T-helper 17 cell (primary cell): ENCODE data around the gene ZNF610. TPM values are rescaled to one million over a fixed set of nuclear protein-coding genes. Genes with fewer than 3 reads are reported as not detected.
"Not testable (repeated sequence)": the region's sequence is repeated elsewhere in the genome, so short reads cannot be mapped to it uniquely, and the experiment has no call there.

Experiments
- ATAC-seq: fragments of 150-1000 bp; cut with Tn5 transposase; 2 replicates; pipeline ENCODE4 v1.10.0; 2021; ENCODE audit warnings: mild to moderate bottlenecking, moderate library complexity
- DNase-seq, 3 donors: peaks; one replicate each; pipeline versions ENCODE4 v3.0.0 to v3.0.0-alpha.2; 2020 to 2021
- H3K9me3 ChIP-seq: one replicate; pipeline ENCODE4 v1.7.0; 2013; ENCODE audit warnings: low read length, mild to moderate bottlenecking; ENCODE audit not compliant: control insufficient read depth, poor library complexity, severe bottlenecking
- H3K27ac Mint-ChIP-seq: one replicate; pipeline ENCODE4 v1.8.0; 2022; ENCODE audit warnings: mild to moderate bottlenecking, moderate library complexity, mixed read lengths
- H3K27me3 Mint-ChIP-seq: one replicate; pipeline ENCODE4 v1.8.0; 2022; ENCODE audit warnings: mixed read lengths
- H3K36me3 Mint-ChIP-seq: one replicate; pipeline ENCODE4 v1.8.0; 2022; ENCODE audit warnings: low read depth, mixed read lengths
- H3K4me1 Mint-ChIP-seq: one replicate; pipeline ENCODE4 v1.8.0; 2022; ENCODE audit warnings: mild to moderate bottlenecking, mixed read lengths
- H3K4me3 Mint-ChIP-seq: one replicate; pipeline ENCODE4 v1.8.0; 2022; ENCODE audit warnings: mild to moderate bottlenecking, moderate library complexity, mixed read lengths
- total RNA-seq, 4 donors: library from RNA in 2 of 4; stranded (reverse) in 2 of 4; gene quantifications; one replicate each; pipeline ENCODE4 v1.2.3 and lab custom pipeline; 2022 to 2026

The ZNF610 gene
- total RNA-seq (under 1 TPM; 0.16 to 0.30 TPM), total RNA-seq (lab: John Stamatoyannopoulos, UW) (1.3 to 3.9 reads per million in 2 donors)

DNA sequence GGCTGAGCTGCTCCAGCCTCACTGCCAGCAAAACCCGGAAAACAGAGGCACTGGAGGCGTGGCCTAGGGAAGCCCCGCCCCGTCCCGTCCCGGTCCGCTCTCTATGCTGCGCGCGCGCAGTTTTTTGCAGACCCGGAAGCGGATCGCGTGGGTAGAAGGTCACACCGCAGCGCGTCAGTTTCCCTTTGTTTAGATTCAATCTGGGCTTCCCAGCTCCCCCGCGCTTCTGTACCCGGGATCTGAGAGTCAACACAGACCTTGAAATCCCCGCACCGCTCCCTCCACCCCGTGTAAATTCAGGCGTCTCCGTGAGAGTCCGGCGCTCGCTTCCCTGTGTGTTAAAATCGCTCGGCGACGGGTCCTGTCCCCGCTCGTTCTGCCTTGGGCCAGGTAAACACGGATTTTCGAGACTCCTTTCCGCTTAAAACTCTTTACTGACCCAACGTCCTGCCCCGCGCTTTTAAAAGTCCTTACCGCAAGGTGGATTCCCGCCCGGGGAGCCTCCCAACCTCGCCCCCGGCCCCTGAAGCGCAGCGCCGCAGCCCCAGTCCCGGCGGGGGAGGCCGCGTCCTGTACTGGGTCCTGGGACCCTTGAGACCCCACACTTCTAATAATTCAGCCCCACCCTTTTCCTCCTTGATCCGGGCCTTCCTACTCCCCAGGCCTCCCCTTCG, at the start of gene ZNF610:
Gene ZNF610, plus strand, starts transcription at position 127 of the 674 bp plus-strand sequence. CDS start 12,930 bp downstream, outside the sequence.
- DNase-seq (peak; percentile 75 to 78 (median 76)), ATAC-seq (peak; percentile 98)
- peaks cover 18% of the 10 kb centered on the region for H3K9me3 ChIP-seq
- peaks cover 4% of the 10 kb centered on the region for H3K4me1 Mint-ChIP-seq
- no peaks in the 10 kb centered on the region for H3K27me3 Mint-ChIP-seq
- peaks cover 4% of the 10 kb centered on the region for H3K36me3 Mint-ChIP-seq
- peak within 1 kb of the TSS; percentile 88 for H3K4me3 Mint-ChIP-seq
- peak within 1 kb of the TSS; percentile 44 for H3K27ac Mint-ChIP-seq

DNA sequence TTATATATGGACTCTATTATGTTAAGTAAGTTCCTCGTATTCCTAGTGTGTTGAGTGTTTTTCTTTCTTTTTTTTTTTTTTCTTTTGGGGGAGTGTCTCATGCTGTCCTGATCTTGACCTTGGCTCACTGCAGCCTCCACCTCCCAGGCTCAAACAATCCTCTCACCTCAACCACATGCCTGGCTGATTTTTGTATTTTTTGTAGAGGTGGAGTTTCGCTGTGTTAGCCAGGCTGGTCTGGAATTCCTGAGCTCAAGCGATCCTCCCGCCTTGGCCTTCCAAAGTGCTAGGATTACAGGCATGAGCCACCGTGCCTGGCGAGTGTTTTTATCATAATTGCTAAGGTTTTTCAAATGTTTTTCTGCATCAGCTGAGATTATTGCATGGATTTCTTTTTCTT, 49.8 kb upstream of the ZNF610 start:
- no peak overlapping the region for H3K4me3 Mint-ChIP-seq
- no peak for DNase-seq
- H3K36me3 Mint-ChIP-seq, result peaks cover 28% of the 10 kb centered on the region
- no peak overlapping the region for H3K27ac Mint-ChIP-seq
- no peaks in the 10 kb centered on the region for H3K27me3 Mint-ChIP-seq
- H3K9me3 ChIP-seq, result peaks cover 9% of the 10 kb centered on the region
- no peaks in the 10 kb centered on the region for H3K4me1 Mint-ChIP-seq
- no peak for ATAC-seq

DNA sequence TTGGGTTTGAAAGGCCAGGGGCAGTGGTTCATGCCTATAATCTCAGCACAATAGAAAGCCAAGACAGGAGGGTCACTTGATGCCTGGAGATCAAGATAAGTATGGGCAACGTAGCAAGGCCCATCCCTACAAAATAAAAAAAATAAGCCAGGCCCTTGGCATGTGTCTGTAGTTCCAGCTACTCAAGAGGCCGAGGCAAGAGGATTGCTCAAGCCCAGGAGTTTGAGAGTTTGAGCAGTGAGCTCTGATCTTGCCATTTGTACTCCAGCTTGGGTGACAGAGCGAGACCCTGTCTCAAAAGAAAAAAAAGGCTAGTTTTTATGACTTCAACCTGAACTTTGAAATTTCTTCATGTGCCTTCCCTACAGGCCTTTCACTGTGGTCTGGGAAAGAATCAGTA, 44.3 kb upstream of the ZNF610 start:
- Mint-ChIP-seq H3K27ac (no peak overlapping the region), H3K27me3 (no peaks in the 10 kb centered on the region), H3K4me1 (no peaks in the 10 kb centered on the region), H3K4me3 (no peak overlapping the region), H3K36me3 (peaks cover 12% of the 10 kb centered on the region)
- H3K9me3 ChIP-seq, result peaks cover 9% of the 10 kb centered on the region
- no peak for DNase-seq
- ATAC-seq, result no peak

DNA sequence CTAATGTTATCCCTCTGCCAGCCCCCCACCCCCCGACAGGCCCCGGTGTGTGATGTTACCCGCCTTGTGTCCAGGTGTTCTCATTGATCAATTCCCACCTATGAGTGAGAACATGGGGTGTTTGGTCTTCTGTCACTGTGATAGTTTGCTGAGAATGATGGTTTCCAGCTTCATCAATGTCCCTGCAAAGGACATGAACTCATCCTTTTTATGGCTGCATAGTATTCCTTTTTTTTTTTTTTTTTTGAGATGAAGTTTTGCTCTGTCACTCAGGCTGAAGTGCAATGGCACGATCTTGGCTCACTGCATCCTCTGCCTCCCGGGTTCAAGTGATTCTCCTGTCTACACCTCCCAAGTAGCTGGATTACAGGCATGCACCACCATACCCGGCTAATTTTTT, 43.1 kb upstream of the ZNF610 start:
- H3K9me3 ChIP-seq, H3K27me3 Mint-ChIP-seq, ATAC-seq, DNase-seq, H3K27ac Mint-ChIP-seq, H3K4me3 Mint-ChIP-seq, H3K4me1 Mint-ChIP-seq: not testable (repeated sequence)
- H3K36me3 Mint-ChIP-seq, result peaks cover 11% of the 10 kb centered on the region

DNA sequence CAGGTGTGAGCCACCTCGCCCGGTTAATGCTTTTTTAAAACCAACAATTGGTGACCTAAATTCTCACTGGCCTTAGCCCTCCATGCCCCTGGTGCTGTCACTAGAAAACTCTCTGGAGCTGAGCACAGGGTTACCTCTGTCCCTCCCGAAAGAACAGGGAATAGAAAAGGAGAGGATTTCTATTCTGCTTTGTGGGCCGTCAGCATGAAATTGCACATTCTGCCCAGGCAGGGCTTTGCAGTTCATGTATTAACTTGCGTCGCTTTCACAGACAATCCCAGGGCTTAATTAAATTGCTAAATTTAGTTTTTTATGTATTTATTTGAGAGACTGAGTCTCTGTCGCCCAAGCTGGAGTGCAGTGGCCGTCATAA, 39.7 kb upstream of the ZNF610 start:
- peaks cover 5% of the 10 kb centered on the region for H3K9me3 ChIP-seq
- H3K4me3 Mint-ChIP-seq, result peak overlapping the region; percentile 94
- DNase-seq (no peak), ATAC-seq (peak; percentile 13)
- peaks cover 13% of the 10 kb centered on the region for H3K36me3 Mint-ChIP-seq
- H3K27ac Mint-ChIP-seq, result peak overlapping the region; percentile 92
- H3K27me3 Mint-ChIP-seq, result no peaks in the 10 kb centered on the region
- peaks cover 7% of the 10 kb centered on the region for H3K4me1 Mint-ChIP-seq

- DNase-seq (peak; percentile 78 to 87 (median 78)), ATAC-seq (peak; percentile 88)
- Mint-ChIP-seq H3K27ac (peak within 1 kb of the TSS; percentile 92), H3K4me3 (peak within 1 kb of the TSS; percentile 94), H3K36me3 (peaks cover 12% of the 10 kb centered on the region), H3K27me3 (no peaks in the 10 kb centered on the region), H3K4me1 (peaks cover 7% of the 10 kb centered on the region)
- peaks cover 5% of the 10 kb centered on the region for H3K9me3 ChIP-seq
Measured at GRCh38 chr19:52296773-52297600, 39.1 kb upstream of the ZNF610 start, which contains the start of gene ZNF480. ZNF480 (plus strand) TSS chr19:52297169; CDS start chr19:52300413, 3,244 bp downstream.

DNA sequence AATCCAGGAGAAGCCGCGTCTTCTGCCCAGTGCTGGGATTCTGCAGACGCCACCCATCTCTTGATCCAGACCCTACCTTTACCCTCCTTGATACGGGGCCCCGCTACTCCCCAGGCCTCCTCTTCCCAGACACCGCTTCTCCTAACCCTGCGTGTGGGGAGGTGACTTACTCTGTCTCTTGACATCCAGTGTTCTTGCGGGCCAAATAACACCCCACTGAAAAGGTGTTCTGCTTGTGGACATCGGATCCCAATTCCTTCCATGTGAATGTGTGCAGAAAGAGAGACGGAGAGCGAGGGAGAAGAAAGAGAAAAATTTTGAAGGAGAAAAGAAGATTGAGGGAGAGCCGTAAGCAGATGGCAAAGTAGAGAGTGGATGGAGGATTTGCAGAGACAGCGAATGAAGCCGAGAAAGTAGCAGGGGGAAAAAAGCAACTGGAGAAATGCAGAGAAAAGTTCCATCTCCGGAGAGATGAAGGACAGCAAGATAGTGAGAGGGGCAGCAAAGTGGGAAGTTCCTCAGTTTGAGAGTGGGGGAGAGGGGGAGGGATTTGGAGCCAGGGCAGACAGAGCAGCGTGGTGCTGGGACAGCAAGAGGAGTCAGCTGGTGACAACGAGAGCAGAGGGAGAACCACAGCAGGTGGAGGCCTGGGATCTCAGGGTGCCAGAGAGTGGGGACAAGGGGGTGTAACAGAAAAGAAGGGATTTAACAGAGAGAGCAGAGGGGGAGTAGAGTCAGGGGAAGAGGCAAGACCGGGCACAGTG, 38.3 kb upstream of the ZNF610 start:
- Mint-ChIP-seq H3K36me3 (peaks cover 13% of the 10 kb centered on the region), H3K4me3 (peak overlapping the region; percentile 94), H3K4me1 (peaks cover 7% of the 10 kb centered on the region), H3K27me3 (no peaks in the 10 kb centered on the region), H3K27ac (peak overlapping the region; percentile 92)
- ATAC-seq (no peak), DNase-seq (no peak)
- H3K9me3 ChIP-seq, result peaks cover 5% of the 10 kb centered on the region

DNA sequence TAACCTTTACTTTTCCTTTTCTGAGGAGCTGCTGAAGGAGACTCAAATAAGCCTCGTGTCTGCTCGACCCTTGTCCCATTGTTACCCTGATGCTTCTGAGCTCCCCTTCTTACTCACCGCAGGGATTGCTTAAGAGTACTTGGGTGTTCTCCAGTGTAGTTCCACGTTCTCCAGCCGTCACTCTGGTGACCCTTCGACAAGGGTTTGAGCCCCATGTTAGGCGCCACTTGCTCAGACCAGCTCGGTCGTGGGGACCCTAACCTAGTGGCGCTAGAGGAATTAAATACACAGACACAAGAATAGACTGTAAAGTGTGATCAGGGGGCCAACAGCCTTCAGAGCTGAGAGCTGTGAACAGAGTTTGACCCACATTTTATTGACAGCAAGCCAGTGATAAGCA, 28.8 kb upstream of the ZNF610 start:
- ATAC-seq, result no peak

GRCh38 chr19:52322429-52322828, 13.6 kb upstream of the ZNF610 start:
- Mint-ChIP-seq H3K27ac (no peak overlapping the region), H3K4me1 (no peaks in the 10 kb centered on the region), H3K36me3 (peaks cover 10% of the 10 kb centered on the region), H3K27me3 (no peaks in the 10 kb centered on the region), H3K4me3 (peak overlapping the region; percentile 2)
- H3K9me3 ChIP-seq, result peaks cover 86% of the 10 kb centered on the region
- DNase-seq (no peak), ATAC-seq (no peak)

More for the DNA sequence above, 28.8 kb upstream of the ZNF610 start:
- H3K9me3 ChIP-seq, result peaks cover 36% of the 10 kb centered on the region
- no peak overlapping the region for H3K27ac Mint-ChIP-seq
- no peaks in the 10 kb centered on the region for H3K27me3 Mint-ChIP-seq
- H3K4me1 Mint-ChIP-seq, result no peaks in the 10 kb centered on the region
- DNase-seq, result no peak
- no peak overlapping the region for H3K4me3 Mint-ChIP-seq
- peaks cover under 1% of the 10 kb centered on the region for H3K36me3 Mint-ChIP-seq

DNA sequence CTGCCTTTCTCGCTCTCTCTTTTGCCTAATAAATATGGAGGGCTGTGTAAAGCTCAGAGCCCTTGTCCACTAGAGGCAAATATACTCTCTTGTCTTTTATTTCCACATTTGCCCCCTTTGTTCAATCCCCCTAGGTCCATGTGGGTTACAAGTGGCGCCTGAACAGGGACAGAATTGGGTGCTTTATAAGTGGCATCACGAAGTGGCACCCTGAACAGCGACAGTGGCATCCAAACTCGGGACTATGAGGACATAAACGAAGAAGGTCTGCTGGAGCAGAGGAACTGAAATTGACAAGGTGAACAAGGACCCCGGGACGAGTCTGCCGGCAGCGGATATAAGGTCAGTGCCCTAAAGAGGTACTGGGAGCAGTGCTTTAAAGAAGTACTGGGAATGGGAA, 4.3 kb upstream of the ZNF610 start:
- ATAC-seq, result no peak
- Mint-ChIP-seq H3K4me3 (no peak overlapping the region), H3K36me3 (peaks cover 2% of the 10 kb centered on the region), H3K4me1 (no peaks in the 10 kb centered on the region), H3K27me3 (no peaks in the 10 kb centered on the region), H3K27ac (no peak overlapping the region)
- H3K9me3 ChIP-seq, result peaks cover 30% of the 10 kb centered on the region
- no peak for DNase-seq

- Mint-ChIP-seq H3K36me3 (peaks cover 4% of the 10 kb centered on the region), H3K4me1 (peaks cover 4% of the 10 kb centered on the region), H3K27ac (peak overlapping the region; percentile 44), H3K27me3 (no peaks in the 10 kb centered on the region), H3K4me3 (peak overlapping the region; percentile 88)
- ATAC-seq, result peak; percentile 15
- DNase-seq, result no peak
- peaks cover 18% of the 10 kb centered on the region for H3K9me3 ChIP-seq
Measured at GRCh38 chr19:52335768-52336116, 301 bp upstream of the ZNF610 start.

DNA sequence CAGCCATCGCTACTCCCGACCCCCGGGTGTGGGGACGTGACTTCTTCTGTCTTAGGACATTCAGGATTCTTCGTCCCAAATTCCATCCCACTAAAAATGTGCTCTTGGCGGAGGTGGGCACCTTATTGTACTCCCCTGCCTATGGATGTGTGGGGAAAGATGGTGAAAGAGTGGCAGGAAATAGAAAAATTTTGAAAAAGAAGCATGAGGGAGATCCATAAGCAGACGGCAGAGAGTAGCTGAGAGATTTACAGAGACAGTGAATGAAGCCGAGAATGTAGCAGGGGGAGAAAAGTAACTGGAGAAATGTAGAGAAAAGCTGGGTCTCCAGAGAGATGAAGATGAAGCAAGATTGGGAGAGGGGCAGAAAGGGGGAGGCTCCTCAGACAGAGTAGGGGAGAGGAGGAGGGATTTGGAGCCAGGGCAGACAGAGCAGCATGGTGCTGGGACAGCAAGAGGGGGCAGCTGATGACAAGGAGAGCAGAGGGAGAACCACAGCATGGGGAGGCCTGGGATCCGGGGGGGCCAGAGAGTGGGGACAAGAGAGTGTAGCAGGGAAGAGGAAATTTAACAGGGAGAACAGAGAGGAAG, 843 bp downstream of the ZNF610 start:
- DNase-seq, result no peak
- Mint-ChIP-seq H3K27ac (peak overlapping the region; percentile 44), H3K27me3 (no peaks in the 10 kb centered on the region), H3K4me3 (peak overlapping the region; percentile 88), H3K36me3 (peaks cover 4% of the 10 kb centered on the region), H3K4me1 (peaks cover 4% of the 10 kb centered on the region)
- no peak for ATAC-seq
- H3K9me3 ChIP-seq, result peaks cover 17% of the 10 kb centered on the region

- not testable (repeated sequence) for ATAC-seq, DNase-seq, H3K36me3 Mint-ChIP-seq, H3K4me3 Mint-ChIP-seq, H3K4me1 Mint-ChIP-seq, H3K9me3 ChIP-seq, H3K27me3 Mint-ChIP-seq, H3K27ac Mint-ChIP-seq
Measured at GRCh38 chr19:52339022-52339421, 3.0 kb downstream of the ZNF610 start.
